T-helper 1 cell (primary cell): Measurements from ENCODE around the gene FOSL2.
A peak's percentile ranks its signal among the peaks of the same experiment; 100 is the strongest.

ENCODE experiments used
- DNase-seq, 5 donors: peaks; one replicate each; pipeline ENCODE4 v3.0.0-alpha.2; 2012 to 2020

The FOSL2 gene

GRCh38 chr2:28434600-28434989, 41.9 kb downstream of the FOSL2 start:
- no peak for DNase-seq

GRCh38 chr2:28435241-28435640, 42.6 kb downstream of the FOSL2 start:
- DNase-seq = no peak

GRCh38 chr2:28435814-28436351, 43.2 kb downstream of the FOSL2 start:
- DNase-seq = no peak

GRCh38 chr2:28436525-28437051, 43.9 kb downstream of the FOSL2 start:
- DNase-seq = no peak

- no peak for DNase-seq
Measured at GRCh38 chr2:28437149-28437835, 44.6 kb downstream of the FOSL2 start.

GRCh38 chr2:28437918-28438317, 45.3 kb downstream of the FOSL2 start:
- no peak for DNase-seq

- DNase-seq = no peak
Measured at GRCh38 chr2:28438532-28439063, 45.9 kb downstream of the FOSL2 start.

GRCh38 chr2:28439127-28439526, 46.5 kb downstream of the FOSL2 start:
- DNase-seq = no peak

- no peak for DNase-seq
Measured at GRCh38 chr2:28439763-28440162, 47.1 kb downstream of the FOSL2 start.

- DNase-seq = no peak
Measured at GRCh38 chr2:28442328-28442727, 49.7 kb downstream of the FOSL2 start.

- DNase-seq = no peak
Measured at GRCh38 chr2:28444956-28445355, 52.3 kb downstream of the FOSL2 start.

GRCh38 chr2:28445448-28446258, 53.0 kb downstream of the FOSL2 start:
- no peak for DNase-seq

- DNase-seq = no peak
Measured at GRCh38 chr2:28446531-28446930, 53.9 kb downstream of the FOSL2 start.

- no peak for DNase-seq
Measured at GRCh38 chr2:28447086-28447485, 54.4 kb downstream of the FOSL2 start.

GRCh38 chr2:28447943-28448792, 55.5 kb downstream of the FOSL2 start:
- no peak for DNase-seq

- no peak for DNase-seq
Measured at GRCh38 chr2:28448793-28449100, 56.1 kb downstream of the FOSL2 start.

- no peak for DNase-seq
Measured at GRCh38 chr2:28449126-28449487, 56.4 kb downstream of the FOSL2 start.

- DNase-seq = peak in 1 of 5 donors; percentile 85
Measured at GRCh38 chr2:28449488-28450395, 57.1 kb downstream of the FOSL2 start.

- no peak for DNase-seq
Measured at GRCh38 chr2:28450901-28451565, 58.4 kb downstream of the FOSL2 start.

GRCh38 chr2:28451793-28452533, 59.3 kb downstream of the FOSL2 start:
- no peak for DNase-seq
